ENCODE results near the gene SLC8A3. TPM values are rescaled to one million over a fixed set of nuclear protein-coding genes. Genes with fewer than 3 reads are reported as not detected.

The SLC8A3 gene
- total RNA-seq, 4 donors from 2014 or later = 0.18 to 4.1 (median 0.69) TPM

GRCh38 chr14:70183991-70184390 is 4.8 kb downstream of the SLC8A3 start:
- no peak for DNase-seq
- H3K36me3 ChIP-seq = no peaks in the 10 kb centered on the region
- no peak overlapping the region for H3K27ac ChIP-seq
- H3K27me3 ChIP-seq = peaks cover 0 to 11% of the 10 kb centered on the region in 2 donors
- TF ChIP-seq POLR2A (IDR thresholded peaks at IDR 0.05) = no peak
- no peak for TF ChIP-seq CTCF (IDR thresholded peaks at IDR 0.05)
- no peaks in the 10 kb centered on the region for H3K9me3 ChIP-seq
- H3K4me1 ChIP-seq = peaks cover 0 to 18% (median 7%) of the 10 kb centered on the region in 4 donors
- no peak overlapping the region for H3K4me3 ChIP-seq

- TF ChIP-seq POLR2A (IDR thresholded peaks at IDR 0.05) = no peak
- no peak for TF ChIP-seq CTCF (IDR thresholded peaks at IDR 0.05)
- H3K36me3 ChIP-seq = no peaks in the 10 kb centered on the region
- H3K9me3 ChIP-seq = no peaks in the 10 kb centered on the region
- H3K27me3 ChIP-seq = no peaks in the 10 kb centered on the region
- no peak for DNase-seq
- H3K4me1 ChIP-seq = no peaks in the 10 kb centered on the region
- no peak overlapping the region for H3K4me3 ChIP-seq
- H3K27ac ChIP-seq = no peak overlapping the region
Observed at GRCh38 chr14:70181276-70181675, 7.5 kb downstream of the SLC8A3 start.

- TF ChIP-seq POLR2A (IDR thresholded peaks at IDR 0.05) (no peak), CTCF (IDR thresholded peaks at IDR 0.05) (no peak)
- H3K4me3 ChIP-seq = no peak overlapping the region
- no peaks in the 10 kb centered on the region for H3K27me3 ChIP-seq
- H3K36me3 ChIP-seq = no peaks in the 10 kb centered on the region
- no peak for DNase-seq
- no peaks in the 10 kb centered on the region for H3K9me3 ChIP-seq
- no peak overlapping the region for H3K27ac ChIP-seq
- no peaks in the 10 kb centered on the region for H3K4me1 ChIP-seq
Observed at GRCh38 chr14:70180718-70181117, 8.0 kb downstream of the SLC8A3 start.

- Histone ChIP-seq H3K27ac (no peak overlapping the region), H3K4me3 (no peak overlapping the region), H3K4me1 (no peaks in the 10 kb centered on the region), H3K27me3 (no peaks in the 10 kb centered on the region), H3K9me3 (no peaks in the 10 kb centered on the region), H3K36me3 (no peaks in the 10 kb centered on the region)
- no peak for TF ChIP-seq CTCF (IDR thresholded peaks at IDR 0.05)
- DNase-seq = no peak
Observed at GRCh38 chr14:70177081-70177800, 11.5 kb downstream of the SLC8A3 start.

- Histone ChIP-seq H3K4me1 (no peaks in the 10 kb centered on the region), H3K27me3 (no peaks in the 10 kb centered on the region), H3K36me3 (no peaks in the 10 kb centered on the region), H3K27ac (no peak overlapping the region), H3K9me3 (no peaks in the 10 kb centered on the region), H3K4me3 (no peak overlapping the region)
- TF ChIP-seq CTCF (IDR thresholded peaks at IDR 0.05) = no peak
- no peak for TF ChIP-seq POLR2A (IDR thresholded peaks at IDR 0.05)
- DNase-seq = no peak
Observed at GRCh38 chr14:70173569-70173968, 15.2 kb downstream of the SLC8A3 start.
